ENCODE results near the gene LINC01488. TPM values are rescaled to one million over a fixed set of nuclear protein-coding genes. Genes with fewer than 3 reads are reported as not detected.

LINC01488 gene
- total RNA-seq, 1 donor from 2014 or later = not detected

- TF ChIP-seq CTCF (IDR thresholded peaks at IDR 0.05) = no peak
- peak; percentile 53 for DNase-seq
- H3K4me3 ChIP-seq = no peak overlapping the region
- no peaks in the 10 kb centered on the region for H3K36me3 ChIP-seq
- intact Hi-C loops (cut with DNase I) = no loop called here
- peaks cover 7% of the 10 kb centered on the region for H3K4me1 ChIP-seq
- H3K27ac ChIP-seq = no peak overlapping the region
- H3K27me3 ChIP-seq = no peaks in the 10 kb centered on the region
- no peaks in the 10 kb centered on the region for H3K9me3 ChIP-seq
- no peak for ATAC-seq
Measured at GRCh38 chr11:69436041-69436982, 45.2 kb upstream of the LINC01488 start.

DNA sequence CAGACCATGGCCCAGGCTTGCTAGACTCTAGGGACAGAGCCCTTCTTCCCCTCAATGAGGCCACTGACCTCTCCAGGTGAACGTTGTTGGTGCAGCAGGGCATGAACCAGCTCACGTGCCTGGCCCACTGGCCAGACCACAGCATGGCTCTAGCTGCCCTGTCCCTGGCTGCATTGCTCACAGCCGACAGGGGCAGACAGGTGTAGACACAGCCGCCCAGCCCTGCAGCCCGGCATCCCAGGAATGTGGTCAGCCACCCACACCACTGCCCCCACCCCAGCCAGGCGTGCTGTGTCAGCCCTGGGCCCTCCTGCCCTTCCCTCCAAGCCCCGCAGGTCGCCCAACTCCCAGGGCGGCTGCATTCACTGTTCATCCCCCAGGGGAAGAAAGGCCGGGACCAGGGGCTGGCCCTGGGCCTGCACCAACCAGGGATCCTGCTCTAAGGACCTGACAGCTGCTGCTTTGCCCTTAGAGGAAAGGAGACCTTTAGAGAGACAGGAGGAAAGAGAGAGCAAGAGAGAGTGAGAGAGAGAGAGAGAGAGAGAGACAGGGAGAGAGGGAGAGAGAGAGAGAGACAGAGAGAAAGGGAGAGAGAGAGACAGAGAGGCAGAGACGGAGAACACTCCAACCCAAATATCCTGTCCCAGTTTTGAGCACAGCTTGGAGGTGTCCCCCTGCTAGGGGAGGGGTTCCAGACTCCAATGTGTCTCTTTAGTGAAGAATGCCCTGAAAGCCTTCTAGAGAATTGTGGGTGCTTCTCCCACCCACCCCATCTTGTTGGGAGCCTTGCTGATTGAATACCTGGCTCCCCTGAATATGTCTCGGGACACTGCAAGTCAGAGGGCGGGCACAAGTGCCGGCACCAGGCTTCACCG lies 44.2 kb upstream of the LINC01488 start:
- Histone ChIP-seq H3K9me3 (no peaks in the 10 kb centered on the region), H3K4me3 (no peak overlapping the region), H3K4me1 (peaks cover 9% of the 10 kb centered on the region), H3K27me3 (no peaks in the 10 kb centered on the region), H3K27ac (no peak overlapping the region), H3K36me3 (no peaks in the 10 kb centered on the region)
- TF ChIP-seq CTCF (IDR thresholded peaks at IDR 0.05) = peak; percentile 11
- ATAC-seq (peak; percentile 93), DNase-seq (peak; percentile 87)
- intact Hi-C loops (cut with DNase I) = no loop called here

GRCh38 chr11:69437876-69438205 lies 43.6 kb upstream of the LINC01488 start:
- no peaks in the 10 kb centered on the region for H3K27me3 ChIP-seq
- H3K4me3 ChIP-seq = no peak overlapping the region
- intact Hi-C loops (cut with DNase I) = no loop called here
- DNase-seq (no peak), ATAC-seq (no peak)
- H3K4me1 ChIP-seq = peaks cover 15% of the 10 kb centered on the region
- H3K9me3 ChIP-seq = no peaks in the 10 kb centered on the region
- no peaks in the 10 kb centered on the region for H3K36me3 ChIP-seq
- H3K27ac ChIP-seq = no peak overlapping the region
- no peak for TF ChIP-seq CTCF (IDR thresholded peaks at IDR 0.05)

GRCh38 chr11:69438286-69438920 lies 43.1 kb upstream of the LINC01488 start:
- no peak for DNase-seq
- TF ChIP-seq CTCF (IDR thresholded peaks at IDR 0.05) = no peak
- Histone ChIP-seq H3K4me3 (no peak overlapping the region), H3K36me3 (no peaks in the 10 kb centered on the region), H3K27ac (no peak overlapping the region), H3K9me3 (no peaks in the 10 kb centered on the region), H3K4me1 (peaks cover 21% of the 10 kb centered on the region), H3K27me3 (no peaks in the 10 kb centered on the region)
- intact Hi-C loops (cut with DNase I) = no loop called here
- ATAC-seq = no peak

GRCh38 chr11:69439127-69439526 lies 42.3 kb upstream of the LINC01488 start:
- Histone ChIP-seq H3K36me3 (no peaks in the 10 kb centered on the region), H3K27me3 (no peaks in the 10 kb centered on the region), H3K9me3 (no peaks in the 10 kb centered on the region), H3K4me3 (no peak overlapping the region), H3K4me1 (peaks cover 28% of the 10 kb centered on the region), H3K27ac (no peak overlapping the region)
- DNase-seq (no peak), ATAC-seq (no peak)
- no peak for TF ChIP-seq CTCF (IDR thresholded peaks at IDR 0.05)
- intact Hi-C loops (cut with DNase I) = no loop called here

Measured in upper lobe of right lung (tissue), 1 donor.